Activated naive CD4-positive, alpha-beta T cell treated with Interleukin-2 at 50 U/mL for 16 hours (primary cell): ENCODE data around the gene AFF3.

Experiments
- DNase-seq: peaks from one replicate; pipeline ENCODE4 v3.0.0-alpha.2; 2020

The AFF3 gene

GRCh38 chr2:99816908-99817307, 325.5 kb downstream of the AFF3 start:
- no peak for DNase-seq

GRCh38 chr2:99812426-99812825, 330.0 kb downstream of the AFF3 start:
- no peak for DNase-seq

DNA sequence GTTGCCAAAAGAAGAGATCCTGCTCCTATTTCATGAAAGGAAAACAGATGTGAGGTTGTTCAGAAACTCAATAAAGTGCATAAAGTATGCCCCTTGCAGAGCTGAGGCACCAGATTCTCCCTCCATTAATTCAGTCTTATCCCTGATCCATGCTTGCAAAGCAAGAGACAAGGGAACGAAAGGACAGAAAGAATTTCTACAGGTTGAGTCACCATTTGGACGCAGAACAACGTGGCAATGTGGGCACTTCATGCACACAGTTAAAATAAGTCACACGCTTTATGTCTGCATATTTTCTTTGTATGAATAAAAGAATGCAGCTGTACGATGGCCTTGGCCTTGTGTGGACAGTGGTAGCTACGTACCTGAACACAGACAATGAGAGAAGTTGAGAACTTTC, 330.8 kb downstream of the AFF3 start:
- no peak for DNase-seq

- DNase-seq: no peak
Observed at GRCh38 chr2:99810225-99810624, 332.2 kb downstream of the AFF3 start.

GRCh38 chr2:99809259-99809900, 333.0 kb downstream of the AFF3 start:
- DNase-seq: no peak

- no peak for DNase-seq
Observed at GRCh38 chr2:99808361-99809200, 333.8 kb downstream of the AFF3 start.

- DNase-seq: no peak
Observed at GRCh38 chr2:99806758-99807157, 335.6 kb downstream of the AFF3 start.

GRCh38 chr2:99805930-99806476, 336.4 kb downstream of the AFF3 start:
- DNase-seq: no peak

- no peak for DNase-seq
Observed at GRCh38 chr2:99803846-99804245, 338.5 kb downstream of the AFF3 start.

DNA sequence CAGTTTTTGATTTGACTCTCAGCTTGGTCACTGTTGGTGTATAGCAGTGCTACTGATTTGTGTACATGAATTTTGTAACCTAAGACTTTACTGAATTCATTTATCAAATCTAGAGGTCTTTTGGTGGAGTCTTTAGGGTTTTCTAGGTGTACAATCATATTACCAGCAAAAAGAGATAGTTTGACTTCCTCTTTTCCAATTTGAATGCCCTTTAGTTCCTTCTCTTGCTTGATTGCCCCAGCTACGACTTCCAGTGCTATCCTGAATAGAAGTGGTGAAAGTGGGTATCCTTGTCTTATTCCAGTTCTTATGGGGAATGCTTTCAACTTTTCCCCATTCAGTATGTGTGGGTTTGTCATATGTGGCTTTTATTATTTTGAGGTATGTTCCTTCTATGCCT, 339.7 kb downstream of the AFF3 start:
- DNase-seq: no peak

- DNase-seq: no peak
Observed at GRCh38 chr2:99801327-99801901, 341.0 kb downstream of the AFF3 start.

DNA sequence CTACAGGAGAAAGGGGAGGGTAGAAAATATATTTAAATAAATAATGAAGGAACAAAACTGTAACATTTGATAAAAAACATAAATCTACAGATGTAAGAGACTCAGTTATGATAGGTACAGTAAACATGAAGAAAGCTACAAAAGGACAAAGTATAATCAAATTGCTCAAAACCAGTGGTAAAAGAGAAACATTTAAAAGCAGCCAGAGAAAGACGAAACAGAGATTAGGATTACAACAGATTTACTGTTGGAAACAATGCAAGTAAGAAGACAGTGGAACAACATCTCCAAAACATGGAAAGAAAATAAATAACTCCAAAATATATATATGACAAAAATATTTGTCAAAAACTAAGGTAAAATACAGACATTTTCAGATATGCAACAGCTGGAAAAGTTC, 344.9 kb downstream of the AFF3 start:
- DNase-seq: no peak

DNA sequence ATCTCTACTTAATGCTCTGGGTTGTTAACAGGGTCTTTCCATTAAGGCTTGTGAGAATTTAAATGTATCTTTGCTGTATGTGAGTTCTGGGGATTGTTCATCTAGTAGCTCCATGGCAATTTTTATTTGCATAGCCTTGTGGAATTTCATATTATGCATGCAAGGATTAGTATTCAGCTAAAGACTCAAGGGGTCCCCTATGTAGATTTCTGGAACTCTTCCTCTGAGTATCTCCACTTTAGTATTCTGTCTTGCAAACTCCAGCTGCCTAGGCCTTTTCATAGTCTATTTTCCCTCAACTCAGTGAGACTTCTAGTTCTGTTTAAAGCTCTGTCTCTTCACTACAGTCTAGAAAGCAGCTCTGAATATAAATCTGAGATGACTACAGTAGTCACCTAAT, 348.0 kb downstream of the AFF3 start:
- no peak for DNase-seq

GRCh38 chr2:99793022-99793421, 349.4 kb downstream of the AFF3 start:
- no peak for DNase-seq

DNA sequence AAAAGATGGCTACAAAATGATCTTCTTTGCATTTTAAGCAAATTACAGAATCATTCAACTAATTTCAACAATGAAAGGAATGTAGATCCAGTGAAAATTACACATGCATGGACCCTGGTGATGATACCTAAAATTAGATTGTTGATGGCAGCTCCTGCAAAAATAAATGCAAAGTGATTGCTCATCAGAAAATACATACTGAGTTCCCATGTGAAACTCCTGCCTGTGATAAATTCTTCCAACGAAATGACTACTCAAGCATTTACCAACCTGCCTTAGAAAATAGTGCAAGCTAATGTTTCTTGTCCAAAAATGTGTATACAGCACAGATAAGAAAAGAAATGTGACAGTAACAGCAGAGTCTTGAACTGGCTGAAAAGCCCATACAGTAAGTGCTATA, 352.5 kb downstream of the AFF3 start:
- no peak for DNase-seq

GRCh38 chr2:99787769-99788382, 354.5 kb downstream of the AFF3 start:
- no peak for DNase-seq

GRCh38 chr2:99786636-99787390, 355.6 kb downstream of the AFF3 start:
- DNase-seq: no peak

DNA sequence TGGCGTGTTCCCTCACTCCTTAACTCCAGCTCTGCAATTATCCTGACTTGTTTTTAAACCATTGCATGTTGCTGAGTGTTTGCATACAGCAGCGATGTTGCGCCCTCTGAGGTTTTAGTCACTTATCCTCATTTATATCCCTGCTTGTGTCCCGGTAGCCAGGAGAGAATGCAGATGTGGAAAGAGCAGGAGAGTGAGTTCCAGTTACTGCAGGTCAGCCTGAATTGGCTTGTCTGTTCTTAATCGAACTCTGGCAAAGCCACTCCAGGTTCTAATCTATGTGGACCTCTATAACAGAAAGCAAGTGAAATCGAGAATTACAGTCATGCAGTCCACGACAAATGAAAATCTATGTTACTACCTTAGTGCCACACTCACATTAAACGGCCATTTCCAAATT, 357.4 kb downstream of the AFF3 start:
- DNase-seq: no peak

DNA sequence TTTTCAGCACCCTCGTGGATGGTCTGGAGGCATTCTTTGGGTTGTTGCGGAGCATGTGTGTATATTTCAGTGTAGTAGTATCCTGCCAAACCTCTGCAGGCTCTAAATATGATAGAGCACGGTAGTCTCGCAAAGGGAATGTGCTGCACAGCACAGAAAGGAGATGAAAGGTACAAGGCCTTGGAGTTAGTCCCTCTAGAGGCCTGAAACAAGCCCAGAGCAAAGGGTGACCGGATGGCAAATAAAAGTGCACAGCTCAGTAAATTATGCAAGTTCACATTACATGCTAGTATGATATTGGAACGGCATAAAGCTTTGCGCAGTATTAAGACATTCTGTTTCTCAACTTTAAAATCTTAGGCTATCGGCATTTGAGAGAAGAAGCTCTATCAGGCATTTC, 358.1 kb downstream of the AFF3 start:
- no peak for DNase-seq

GRCh38 chr2:99780276-99780675, 362.1 kb downstream of the AFF3 start:
- DNase-seq: no peak

GRCh38 chr2:99779276-99779675, 363.1 kb downstream of the AFF3 start:
- no peak for DNase-seq

GRCh38 chr2:99777656-99778290, 364.6 kb downstream of the AFF3 start:
- no peak for DNase-seq
